Measurements from ENCODE around the gene LRRC15. TPM values are rescaled to one million over a fixed set of nuclear protein-coding genes. Genes with fewer than 3 reads are reported as not detected.

The LRRC15 gene
- total and polyA plus RNA-seq, 2 experiments from 2014 or later, result not detected

GRCh38 chr3:194382892-194383223 is 13.3 kb upstream of the LRRC15 start:
- Histone ChIP-seq H3K36me3 (replicated peaks; ENCODE audit: insufficient read depth, low read depth) (no peaks in the 10 kb centered on the region), H3K27ac (no peak overlapping the region), H3K4me1 (ENCODE audit: insufficient read depth) (no peaks in the 10 kb centered on the region), H3K9me3 (ENCODE audit: low read depth) (no peaks in the 10 kb centered on the region), H3K79me2 (no peaks in the 10 kb centered on the region), H2AFZ (no peak overlapping the region), H3K27me3 (no peaks in the 10 kb centered on the region), H3K4me2 (no peak overlapping the region), H3K4me3 (no peak overlapping the region), H4K20me1 (ENCODE audit: insufficient read depth, poor library complexity, severe bottlenecking) (no peaks in the 10 kb centered on the region), H3K9me2 (replicated peaks; ENCODE audit: insufficient read depth) (no peaks in the 10 kb centered on the region)
- TF ChIP-seq EZH2phosphoT487 (IDR thresholded peaks at IDR 0.05; ENCODE audit: low read depth, severe bottlenecking, unreplicated experiment), result no peak
- no peak for TF ChIP-seq CTCF (IDR thresholded peaks at IDR 0.05; ENCODE audit: poor library complexity)
- no peak for TF ChIP-seq EZH2 (IDR thresholded peaks at IDR 0.05; ENCODE audit: borderline replicate concordance)
- 81% methylated on average over 9 of the region's 9 CpGs for WGBS (ENCODE audit: low lambda C conversion rate, missing lambda C conversion rate)
- no peak for DNase-seq (ENCODE audit: low spot score)

- H3K4me1 ChIP-seq (ENCODE audit: insufficient read depth), result no peaks in the 10 kb centered on the region
- H4K20me1 ChIP-seq (ENCODE audit: insufficient read depth, poor library complexity, severe bottlenecking), result no peaks in the 10 kb centered on the region
- H3K27me3 ChIP-seq, result no peaks in the 10 kb centered on the region
- H3K36me3 ChIP-seq (replicated peaks; ENCODE audit: insufficient read depth, low read depth), result no peaks in the 10 kb centered on the region
- 83% methylated on average over 19 of the region's 20 CpGs for WGBS (ENCODE audit: low lambda C conversion rate, missing lambda C conversion rate)
- H3K9me3 ChIP-seq (ENCODE audit: low read depth), result no peaks in the 10 kb centered on the region
- no peak overlapping the region for H2AFZ ChIP-seq
- no peak overlapping the region for H3K4me3 ChIP-seq
- H3K9me2 ChIP-seq (replicated peaks; ENCODE audit: insufficient read depth), result no peaks in the 10 kb centered on the region
- H3K4me2 ChIP-seq, result no peak overlapping the region
- DNase-seq (ENCODE audit: low spot score), result no peak
- TF ChIP-seq EZH2 (IDR thresholded peaks at IDR 0.05; ENCODE audit: borderline replicate concordance), result no peak
- no peaks in the 10 kb centered on the region for H3K79me2 ChIP-seq
- no peak overlapping the region for H3K27ac ChIP-seq
Measured at GRCh38 chr3:194382196-194382891, 12.8 kb upstream of the LRRC15 start.

- Histone ChIP-seq H2AFZ (no peak overlapping the region), H4K20me1 (ENCODE audit: insufficient read depth, poor library complexity, severe bottlenecking) (no peaks in the 10 kb centered on the region), H3K9me3 (ENCODE audit: low read depth) (no peaks in the 10 kb centered on the region), H3K36me3 (replicated peaks; ENCODE audit: insufficient read depth, low read depth) (no peaks in the 10 kb centered on the region), H3K79me2 (no peaks in the 10 kb centered on the region), H3K27me3 (no peaks in the 10 kb centered on the region), H3K27ac (no peak overlapping the region), H3K9me2 (replicated peaks; ENCODE audit: insufficient read depth) (no peaks in the 10 kb centered on the region), H3K4me1 (ENCODE audit: insufficient read depth) (no peaks in the 10 kb centered on the region), H3K4me2 (no peak overlapping the region), H3K4me3 (no peak overlapping the region)
- DNase-seq (ENCODE audit: low spot score), result no peak
- TF ChIP-seq EZH2 (IDR thresholded peaks at IDR 0.05; ENCODE audit: borderline replicate concordance) (no peak), EZH2phosphoT487 (IDR thresholded peaks at IDR 0.05; ENCODE audit: low read depth, severe bottlenecking, unreplicated experiment) (no peak), CTCF (IDR thresholded peaks at IDR 0.05; ENCODE audit: poor library complexity) (no peak)
- 72% methylated on average over 17 of the region's 17 CpGs for WGBS (ENCODE audit: low lambda C conversion rate, missing lambda C conversion rate)
Measured at GRCh38 chr3:194381460-194381875, 11.9 kb upstream of the LRRC15 start.

GRCh38 chr3:194380326-194380725 is 10.8 kb upstream of the LRRC15 start:
- WGBS (ENCODE audit: low lambda C conversion rate, missing lambda C conversion rate), result 88% methylated on average over 7 of the region's 7 CpGs
- Histone ChIP-seq H2AFZ (no peak overlapping the region), H3K9me2 (replicated peaks; ENCODE audit: insufficient read depth) (no peaks in the 10 kb centered on the region), H3K27me3 (no peaks in the 10 kb centered on the region), H4K20me1 (ENCODE audit: insufficient read depth, poor library complexity, severe bottlenecking) (no peaks in the 10 kb centered on the region), H3K4me1 (ENCODE audit: insufficient read depth) (no peaks in the 10 kb centered on the region), H3K36me3 (replicated peaks; ENCODE audit: insufficient read depth, low read depth) (no peaks in the 10 kb centered on the region), H3K9me3 (ENCODE audit: low read depth) (no peaks in the 10 kb centered on the region), H3K79me2 (no peaks in the 10 kb centered on the region), H3K4me2 (no peak overlapping the region), H3K27ac (no peak overlapping the region), H3K4me3 (no peak overlapping the region)
- TF ChIP-seq EZH2phosphoT487 (IDR thresholded peaks at IDR 0.05; ENCODE audit: low read depth, severe bottlenecking, unreplicated experiment) (no peak), EZH2 (IDR thresholded peaks at IDR 0.05; ENCODE audit: borderline replicate concordance) (no peak), CTCF (IDR thresholded peaks at IDR 0.05; ENCODE audit: poor library complexity) (no peak)
- no peak for DNase-seq (ENCODE audit: low spot score)

All from hepatocyte (in vitro differentiated cells).